GM06990 (cell line): ENCODE results near the gene ARRDC1.
A peak's percentile ranks its signal among the peaks of the same experiment; 100 is the strongest.

ENCODE experiments used
- DNase-seq: peaks from one replicate; pipeline ENCODE4 v3.0.0-alpha.2; 2011; ENCODE audit not compliant: insufficient read length; ENCODE audit errors: extremely low read depth
- H3K27me3 ChIP-seq: replicated peaks from 2 replicates; pipeline ENCODE4 v1.6.0; 2011; ENCODE audit warnings: low read length; ENCODE audit not compliant: control insufficient read depth, insufficient read depth
- H3K36me3 ChIP-seq: 2 replicates; pipeline ENCODE4 v1.5.1; 2011; ENCODE audit warnings: low read length; ENCODE audit not compliant: control insufficient read depth, insufficient read depth
- H3K4me3 ChIP-seq: replicated peaks from 2 replicates; pipeline ENCODE4 v1.5.1; 2011; ENCODE audit warnings: low read depth, mild to moderate bottlenecking, control low read depth, low read length
- CTCF ChIP-seq: IDR thresholded peaks from 2 replicates; pipeline ENCODE4 v1.5.1; 2011; ENCODE audit warnings: low read length, control low read depth, mild to moderate bottlenecking, inconsistent platforms; ENCODE audit not compliant: insufficient read depth, poor library complexity, severe bottlenecking

Gene ARRDC1

GRCh38 chr9:137638680-137639079 lies 33.2 kb downstream of the ARRDC1 start:
- no peak for TF ChIP-seq CTCF
- H3K4me3 ChIP-seq = no peak overlapping the region; the same call in 1 of the 2 replicates
- H3K27me3 ChIP-seq = no peaks in the 10 kb centered on the region
- no peaks in the 10 kb centered on the region; the same call in none of the 2 replicates for H3K36me3 ChIP-seq
- DNase-seq = no peak

DNA sequence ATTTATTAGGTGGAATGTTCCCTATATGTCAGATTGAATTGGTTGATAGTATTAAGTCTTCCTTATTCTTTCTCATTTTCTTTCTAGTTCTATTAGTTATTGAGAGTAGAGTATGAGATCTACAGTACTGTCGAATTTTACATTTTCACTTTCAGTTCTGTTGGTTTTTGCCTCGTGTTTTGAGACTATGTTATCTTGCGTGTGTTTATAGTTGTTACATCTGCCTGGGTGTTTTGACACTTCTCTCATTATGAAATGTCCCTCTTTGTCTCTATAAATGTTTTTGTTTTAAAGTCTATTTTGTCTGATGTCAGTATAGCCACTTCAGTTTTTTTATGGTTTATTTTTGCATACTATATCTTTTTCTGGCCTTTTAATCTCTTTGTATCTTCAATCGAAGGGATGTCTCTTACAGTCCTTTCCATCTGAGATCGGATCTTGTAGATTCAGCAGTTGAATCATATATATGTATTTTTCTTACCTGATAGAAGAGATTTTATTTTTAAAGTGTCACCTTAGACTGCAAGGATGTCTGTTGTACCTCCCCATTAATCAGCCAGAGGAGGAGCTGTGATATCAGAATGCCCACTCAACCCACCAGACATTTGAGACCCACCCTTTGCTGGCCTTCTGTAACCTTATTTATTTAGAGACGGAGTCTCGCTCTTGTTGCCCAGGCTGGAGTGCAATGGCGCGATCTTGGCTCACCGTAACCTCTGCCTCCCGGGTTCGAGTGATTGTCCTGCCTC lies 34.0 kb downstream of the ARRDC1 start:
- TF ChIP-seq CTCF = no peak
- H3K4me3 ChIP-seq = peak overlapping the region; percentile 26
- H3K27me3 ChIP-seq = no peaks in the 10 kb centered on the region
- DNase-seq = no peak
- peaks cover 2% of the 10 kb centered on the region for H3K36me3 ChIP-seq

DNA sequence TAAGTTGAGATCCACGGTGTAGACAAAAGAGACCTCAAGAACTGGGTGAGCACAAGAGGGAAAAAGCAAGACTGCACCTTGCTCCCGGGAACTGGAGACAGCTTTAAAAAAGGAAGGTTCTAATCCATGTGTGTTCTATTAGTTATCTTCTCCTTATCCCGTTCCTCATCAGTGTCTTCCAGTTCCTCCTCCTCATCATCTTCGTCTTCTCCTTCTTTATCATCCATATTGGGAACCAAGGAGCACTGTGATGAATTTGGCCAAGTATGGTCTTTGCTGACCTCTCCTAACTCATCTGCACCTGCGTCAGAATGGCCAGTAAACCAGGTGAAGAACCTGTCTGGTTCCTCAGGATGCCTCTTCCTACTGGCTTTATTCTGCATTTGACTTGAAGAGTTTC lies 35.4 kb downstream of the ARRDC1 start:
- no peak for TF ChIP-seq CTCF
- H3K36me3 ChIP-seq = peaks cover 2% of the 10 kb centered on the region
- no peak overlapping the region for H3K4me3 ChIP-seq
- no peak for DNase-seq
- H3K27me3 ChIP-seq = no peaks in the 10 kb centered on the region

GRCh38 chr9:137642118-137642601 lies 36.7 kb downstream of the ARRDC1 start:
- Histone ChIP-seq H3K36me3 (peaks cover 6% of the 10 kb centered on the region), H3K27me3 (no peaks in the 10 kb centered on the region), H3K4me3 (no peak overlapping the region)
- DNase-seq = no peak
- no peak for TF ChIP-seq CTCF

GRCh38 chr9:137642892-137643291 lies 37.4 kb downstream of the ARRDC1 start:
- TF ChIP-seq CTCF = no peak
- no peaks in the 10 kb centered on the region for H3K27me3 ChIP-seq
- peaks cover 8% of the 10 kb centered on the region for H3K36me3 ChIP-seq
- DNase-seq = no peak
- no peak overlapping the region for H3K4me3 ChIP-seq
